Stimulated activated CD8-positive, alpha-beta memory T cell treated with anti-CD3 and anti-CD28 coated beads, Interleukin-7, amount 100 ng/mL, for 24 hours (primary cell): ENCODE measurements around the gene MARCHF4.
"Not testable (repeated sequence)": the region's sequence is repeated elsewhere in the genome, so short reads cannot be mapped to it uniquely, and the experiment has no call there.

Experiments used
- DNase-seq: peaks from one replicate; pipeline ENCODE4 v3.0.0-alpha.2; 2020; ENCODE audit warnings: low read depth

Gene MARCHF4

DNA sequence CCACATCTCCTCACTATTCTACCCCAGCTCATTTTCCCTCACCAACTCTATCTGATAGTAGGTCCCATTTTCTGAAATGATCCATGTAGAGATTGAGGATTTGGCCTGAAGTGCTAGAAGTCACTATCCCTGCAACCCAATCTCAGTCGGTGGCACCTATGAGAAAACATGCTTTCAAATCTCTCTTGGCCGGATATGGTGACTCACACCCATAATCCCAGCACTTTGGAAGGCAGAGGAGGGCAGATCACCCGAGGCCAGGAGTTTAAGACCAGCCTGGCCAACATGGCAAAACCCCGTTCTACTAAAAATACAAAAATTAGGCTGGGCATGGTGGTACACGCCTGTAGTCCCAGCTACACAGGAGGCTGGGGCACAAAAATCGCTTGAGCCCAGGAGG, 19.1 kb upstream of the MARCHF4 start:
- no peak for DNase-seq

- DNase-seq: no peak
Measured at GRCh38 chr2:216389570-216389969, 17.3 kb upstream of the MARCHF4 start.

- no peak for DNase-seq
Measured at GRCh38 chr2:216388046-216388884, 16.0 kb upstream of the MARCHF4 start.

DNA sequence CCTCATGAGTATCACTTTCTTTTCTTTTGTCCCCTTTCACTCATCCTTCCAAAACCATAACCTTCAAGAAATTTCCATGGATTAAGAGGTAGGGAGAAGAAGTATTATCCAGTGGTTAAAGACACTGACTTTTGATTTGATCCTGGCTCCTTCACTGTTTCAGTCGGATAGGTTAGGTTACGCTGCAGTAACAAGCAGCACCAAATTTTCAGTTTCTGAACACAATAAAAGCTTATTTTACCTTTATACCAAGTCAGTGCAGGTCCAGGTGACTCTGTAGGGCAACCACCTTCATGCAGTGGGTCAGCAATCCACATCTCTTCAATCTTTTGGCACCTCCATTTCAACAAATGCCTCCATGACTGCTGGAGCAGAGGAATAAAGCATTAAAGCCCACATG, 15.0 kb upstream of the MARCHF4 start:
- DNase-seq: no peak

GRCh38 chr2:216385478-216385877, 13.2 kb upstream of the MARCHF4 start:
- DNase-seq: no peak

- DNase-seq: not testable (repeated sequence)
Measured at GRCh38 chr2:216384409-216384808, 12.1 kb upstream of the MARCHF4 start.

- no peak for DNase-seq
Measured at GRCh38 chr2:216379977-216380376, 7.7 kb upstream of the MARCHF4 start.

GRCh38 chr2:216375286-216375685, 3.0 kb upstream of the MARCHF4 start:
- DNase-seq: no peak

- DNase-seq: no peak
Measured at GRCh38 chr2:216373896-216374295, 1.6 kb upstream of the MARCHF4 start.

- DNase-seq: no peak
Measured at GRCh38 chr2:216372761-216373291, 543 bp upstream of the MARCHF4 start.

- no peak for DNase-seq
Measured at GRCh38 chr2:216370961-216371712, 1.1 kb downstream of the MARCHF4 start.

GRCh38 chr2:216369821-216370220, 2.5 kb downstream of the MARCHF4 start:
- DNase-seq: no peak

GRCh38 chr2:216366777-216367471, 5.4 kb downstream of the MARCHF4 start:
- DNase-seq: no peak

DNA sequence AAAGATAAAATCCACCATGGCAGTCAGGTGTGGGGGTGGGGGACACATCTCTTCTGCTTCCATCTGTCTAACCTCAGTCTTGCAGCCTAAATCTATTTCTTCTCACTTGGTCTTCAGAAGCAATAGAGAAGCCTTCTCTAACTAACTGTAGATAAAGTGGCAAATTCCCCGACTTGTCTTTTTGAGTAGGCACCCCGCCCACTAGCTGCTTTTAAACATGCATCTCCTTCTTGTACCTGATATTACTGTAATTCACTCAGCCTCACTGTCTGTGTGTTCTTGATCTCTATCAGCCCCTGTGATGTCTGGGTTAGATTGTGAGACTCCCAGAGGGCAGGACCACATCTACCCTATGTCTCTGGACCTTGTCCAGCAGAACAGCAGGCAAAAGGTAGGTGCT, 6.8 kb downstream of the MARCHF4 start:
- no peak for DNase-seq

GRCh38 chr2:216363221-216363620, 9.1 kb downstream of the MARCHF4 start:
- DNase-seq: no peak

DNA sequence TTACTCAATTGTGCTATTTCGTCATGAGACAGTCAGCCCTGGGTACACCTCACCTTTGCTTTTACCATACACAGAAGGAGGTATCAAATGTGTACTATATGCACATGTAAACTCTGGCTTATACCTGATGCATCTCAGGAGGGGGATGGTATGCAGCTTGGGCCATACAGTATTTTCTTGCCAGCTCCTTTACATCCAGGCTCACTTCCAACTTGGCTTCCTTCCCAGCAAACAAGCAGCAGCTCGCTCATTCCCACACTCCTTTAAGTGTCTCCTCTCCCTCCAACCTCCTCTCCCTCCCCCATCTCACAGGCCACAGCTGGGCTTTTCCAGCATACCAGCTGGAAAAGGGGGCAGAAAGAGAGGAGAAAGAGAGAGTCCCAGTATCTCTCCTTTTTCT, 9.6 kb downstream of the MARCHF4 start:
- no peak for DNase-seq

DNA sequence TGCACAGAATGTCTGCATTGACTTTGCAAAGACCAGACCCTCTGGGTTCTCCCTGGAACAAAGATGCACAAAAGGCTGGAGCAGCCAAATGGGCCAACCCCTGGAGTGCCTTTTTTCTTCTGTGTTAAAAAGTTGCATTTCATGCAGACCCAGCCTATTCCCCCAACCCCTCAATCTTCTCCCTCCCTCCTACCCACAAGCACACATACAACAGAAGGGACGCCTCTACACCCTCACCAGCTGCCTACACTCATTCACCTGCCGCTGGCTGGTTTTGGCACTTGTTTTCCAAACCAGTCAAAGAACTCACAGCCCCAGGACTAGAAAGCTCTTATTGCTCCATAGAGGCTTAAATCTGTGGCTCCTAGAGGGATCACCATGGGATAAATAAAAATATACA, 16.6 kb downstream of the MARCHF4 start:
- no peak for DNase-seq

DNA sequence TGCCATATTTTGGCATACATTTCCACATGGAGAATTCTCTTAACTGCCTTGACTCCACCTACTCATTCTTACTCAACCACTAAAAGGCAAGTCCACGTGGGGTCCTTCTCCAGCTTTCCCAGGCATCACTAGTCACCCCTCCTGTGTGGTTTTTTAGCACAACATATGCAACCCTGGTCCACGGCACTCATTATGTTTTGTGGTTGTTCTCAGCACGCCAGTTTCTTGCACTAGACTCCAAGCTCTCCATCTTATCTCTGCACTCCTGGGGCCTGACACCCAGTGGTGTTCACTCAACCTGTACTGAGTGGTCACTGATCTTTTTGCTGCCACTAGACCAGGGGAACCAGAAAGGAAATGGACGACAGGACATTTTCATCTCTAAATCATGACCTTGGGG, 18.0 kb downstream of the MARCHF4 start:
- no peak for DNase-seq

DNA sequence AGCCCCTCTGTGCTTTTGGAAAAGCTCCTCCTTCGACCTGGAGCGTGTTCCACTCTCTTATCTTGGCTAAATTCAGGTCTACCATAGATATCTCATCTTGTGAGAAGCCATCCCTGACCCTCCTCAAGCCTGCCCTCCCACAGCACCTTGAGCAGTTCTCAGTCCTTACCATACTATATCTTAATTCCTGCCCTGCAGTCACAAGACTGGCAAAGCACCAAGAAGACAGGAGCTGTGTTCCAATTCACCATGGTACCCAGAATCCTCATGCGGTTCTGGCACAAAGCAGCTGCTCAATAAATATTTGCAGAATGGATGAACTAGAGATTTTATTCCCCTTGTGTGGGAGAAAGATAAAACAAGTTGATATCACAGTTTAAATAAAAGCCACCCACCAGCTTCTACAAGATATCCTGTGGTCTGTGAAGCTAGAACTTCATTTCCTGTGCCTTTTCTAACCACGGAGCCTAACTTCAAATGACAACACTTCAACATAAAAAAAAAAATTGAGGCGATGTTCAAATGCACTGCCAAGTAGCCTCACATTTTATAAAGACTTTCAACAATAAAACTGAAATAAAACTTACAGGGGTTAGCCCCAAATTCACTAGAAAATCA, 19.5 kb downstream of the MARCHF4 start:
- no peak for DNase-seq

GRCh38 chr2:216351172-216351925, 20.9 kb downstream of the MARCHF4 start:
- no peak for DNase-seq

DNA sequence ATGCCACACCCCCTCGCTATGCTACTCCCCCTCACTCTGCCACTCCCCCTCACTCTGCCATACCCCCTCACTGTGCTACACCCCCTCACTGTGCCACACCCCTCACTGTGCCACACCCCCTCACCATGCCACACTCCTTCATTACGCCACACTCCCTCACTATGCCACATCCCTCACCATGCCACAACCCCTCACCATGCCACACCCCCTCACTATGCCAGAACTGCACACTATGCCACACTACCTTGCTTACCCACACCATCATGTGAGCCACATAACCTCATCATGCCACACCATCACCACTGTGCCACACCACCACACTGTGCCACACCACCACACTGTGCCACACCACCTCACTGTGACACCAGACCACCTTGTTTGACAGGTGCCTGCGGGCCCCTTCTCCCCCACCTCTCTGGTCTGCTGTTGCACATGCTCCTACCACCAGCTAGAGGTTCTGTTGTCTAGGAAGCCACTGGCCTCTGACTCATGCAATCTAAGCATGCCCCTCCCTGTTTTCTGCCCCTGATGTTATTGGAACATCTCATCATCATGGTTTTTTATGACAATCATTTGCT, 22.0 kb downstream of the MARCHF4 start:
- DNase-seq: no peak
